A549 treated with CpdA at 1 μM for 4 hours (cell line): ENCODE measurements around the gene USP15. TPM values are rescaled to one million over a fixed set of nuclear protein-coding genes. Genes with fewer than 3 reads are reported as not detected.

Source experiments
- total RNA-seq: library from RNA; stranded (reverse); fragments of 200-300 nt; extraction: Qiagen RNA extraction; gene quantifications from 5 replicates; pipeline ENCODE4 v1.2.3, GENCODE V29; 2022; ENCODE audit warnings: low read depth

USP15 gene
- 26.9 to 35.0 TPM (median 32.2 TPM) in 5 replicates for total RNA-seq

GRCh38 chr12:62259993-62260732 is at the start of gene USP15:
TSS of gene USP15 (plus strand) at chr12:62260404. CDS start at chr12:62260415, 11 bp downstream.

Other genes starting within 250 kb of the USP15 start
- gene MON2, start 206.4 kb downstream of the USP15 start, total RNA-seq: 11.6 to 17.9 TPM (median 15.3 TPM) in 5 replicates